NB4 (cell line): Measurements from ENCODE around the gene NDUFA9.

Experiments
- POLR2A ChIP-seq: IDR thresholded peaks from 2 replicates; pipeline ENCODE4 v1.6.1; 2011; ENCODE audit warnings: mild to moderate bottlenecking; ENCODE audit not compliant: insufficient read length; ENCODE audit errors: extremely low read depth
- TF ChIP-seq, protein P1 (sequence below): IDR thresholded peaks from one replicate; pipeline ENCODE4 v1.5.1; 2012; ENCODE audit warnings: low read depth, low read length
- TF ChIP-seq, protein P2 (sequence below): IDR thresholded peaks from 2 replicates; pipeline ENCODE4 v1.6.1; 2011; ENCODE audit warnings: low read depth, low read length

DNA sequence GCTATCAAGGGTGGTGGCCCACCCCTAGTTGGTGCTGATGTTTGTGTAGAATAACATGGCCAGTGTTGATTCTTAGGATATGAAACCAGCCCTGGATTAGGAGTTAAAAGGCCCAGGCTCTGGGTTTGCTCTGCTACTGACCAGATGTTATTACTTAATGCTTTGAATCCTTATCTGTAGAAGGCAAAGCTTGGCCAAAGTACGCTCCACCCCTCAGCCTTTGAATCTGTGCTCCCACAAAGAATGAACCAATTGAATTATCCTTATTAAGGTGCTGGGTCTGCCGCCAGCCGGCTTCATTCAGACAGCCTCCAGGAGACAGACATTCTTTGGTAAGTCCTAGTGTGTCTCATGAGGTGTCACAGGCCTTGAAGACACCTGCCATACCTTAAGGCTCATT lies 41.9 kb upstream of the NDUFA9 start:
- TF ChIP-seq, protein P1, sequence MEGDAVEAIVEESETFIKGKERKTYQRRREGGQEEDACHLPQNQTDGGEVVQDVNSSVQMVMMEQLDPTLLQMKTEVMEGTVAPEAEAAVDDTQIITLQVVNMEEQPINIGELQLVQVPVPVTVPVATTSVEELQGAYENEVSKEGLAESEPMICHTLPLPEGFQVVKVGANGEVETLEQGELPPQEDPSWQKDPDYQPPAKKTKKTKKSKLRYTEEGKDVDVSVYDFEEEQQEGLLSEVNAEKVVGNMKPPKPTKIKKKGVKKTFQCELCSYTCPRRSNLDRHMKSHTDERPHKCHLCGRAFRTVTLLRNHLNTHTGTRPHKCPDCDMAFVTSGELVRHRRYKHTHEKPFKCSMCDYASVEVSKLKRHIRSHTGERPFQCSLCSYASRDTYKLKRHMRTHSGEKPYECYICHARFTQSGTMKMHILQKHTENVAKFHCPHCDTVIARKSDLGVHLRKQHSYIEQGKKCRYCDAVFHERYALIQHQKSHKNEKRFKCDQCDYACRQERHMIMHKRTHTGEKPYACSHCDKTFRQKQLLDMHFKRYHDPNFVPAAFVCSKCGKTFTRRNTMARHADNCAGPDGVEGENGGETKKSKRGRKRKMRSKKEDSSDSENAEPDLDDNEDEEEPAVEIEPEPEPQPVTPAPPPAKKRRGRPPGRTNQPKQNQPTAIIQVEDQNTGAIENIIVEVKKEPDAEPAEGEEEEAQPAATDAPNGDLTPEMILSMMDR = no peak
- TF ChIP-seq POLR2A = no peak
- TF ChIP-seq, protein P2, sequence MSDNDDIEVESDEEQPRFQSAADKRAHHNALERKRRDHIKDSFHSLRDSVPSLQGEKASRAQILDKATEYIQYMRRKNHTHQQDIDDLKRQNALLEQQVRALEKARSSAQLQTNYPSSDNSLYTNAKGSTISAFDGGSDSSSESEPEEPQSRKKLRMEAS = no peak
